CD4-positive, alpha-beta T cell treated with Interleukin-12 subunit alpha and Interleukin-12 subunit beta, for 1 hour (primary cell): ENCODE data around the gene SULT1A3.
"Not testable (repeated sequence)": the region's sequence is repeated elsewhere in the genome, so short reads cannot be mapped to it uniquely, and the experiment has no call there.

Source experiments
- DNase-seq: peaks from one replicate; pipeline ENCODE4 v3.0.0-alpha.2; 2020

Gene SULT1A3

DNA sequence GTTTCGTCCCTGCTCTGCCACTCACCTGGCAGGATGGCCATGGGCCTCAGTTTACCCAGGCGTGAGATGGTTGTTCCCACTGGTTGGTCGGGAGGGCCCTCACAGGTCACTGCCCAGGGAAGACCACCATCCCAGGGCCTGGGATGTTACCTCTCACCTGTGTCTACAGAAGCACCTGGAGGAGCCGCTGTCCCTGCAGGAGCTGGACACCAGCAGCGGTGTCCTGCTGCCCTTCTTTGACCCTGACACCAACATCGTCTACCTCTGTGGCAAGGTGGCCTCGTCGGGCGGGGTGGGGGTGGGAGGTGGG is 11.5 kb upstream of the SULT1A3 start:
- no peak for DNase-seq

GRCh38 chr16:30187971-30188561 is 11.0 kb upstream of the SULT1A3 start:
- no peak for DNase-seq

- not testable (repeated sequence) for DNase-seq
Measured at GRCh38 chr16:30191158-30191557, 7.9 kb upstream of the SULT1A3 start.

GRCh38 chr16:30193098-30193497 is 6.0 kb upstream of the SULT1A3 start:
- not testable (repeated sequence) for DNase-seq

DNA sequence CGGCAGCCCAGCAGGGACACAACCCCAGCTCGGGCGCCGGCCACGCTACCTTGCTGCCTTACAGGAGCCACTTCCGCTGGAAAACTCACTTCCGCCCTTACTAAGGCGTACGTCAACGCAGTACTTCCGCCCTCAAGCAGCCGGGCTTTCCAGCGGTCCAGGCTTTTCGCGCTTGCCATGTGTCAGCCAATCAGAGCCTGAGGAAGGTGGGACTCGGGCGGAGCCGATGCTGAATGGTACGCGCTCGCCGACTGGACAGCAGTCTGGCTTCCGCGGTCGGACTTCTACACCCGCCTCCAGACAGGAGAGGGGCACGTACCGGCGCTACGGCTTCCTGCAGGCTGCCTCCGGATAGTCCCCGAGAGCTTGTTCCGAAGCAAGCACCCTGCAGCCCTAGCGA is 5.4 kb upstream of the SULT1A3 start, which contains the start of the genes BOLA2B and SLX1A:
Gene BOLA2B (minus strand): TSS at position 52 of the 400 bp plus-strand sequence. CDS start 71 bp downstream, outside the sequence.
Gene SLX1A (plus strand): TSS at position 261 of the 400 bp plus-strand sequence. CDS start 210 bp downstream, outside the sequence.
- not testable (repeated sequence) for DNase-seq

GRCh38 chr16:30194172-30194925 is 4.7 kb upstream of the SULT1A3 start:
- not testable (repeated sequence) for DNase-seq

DNA sequence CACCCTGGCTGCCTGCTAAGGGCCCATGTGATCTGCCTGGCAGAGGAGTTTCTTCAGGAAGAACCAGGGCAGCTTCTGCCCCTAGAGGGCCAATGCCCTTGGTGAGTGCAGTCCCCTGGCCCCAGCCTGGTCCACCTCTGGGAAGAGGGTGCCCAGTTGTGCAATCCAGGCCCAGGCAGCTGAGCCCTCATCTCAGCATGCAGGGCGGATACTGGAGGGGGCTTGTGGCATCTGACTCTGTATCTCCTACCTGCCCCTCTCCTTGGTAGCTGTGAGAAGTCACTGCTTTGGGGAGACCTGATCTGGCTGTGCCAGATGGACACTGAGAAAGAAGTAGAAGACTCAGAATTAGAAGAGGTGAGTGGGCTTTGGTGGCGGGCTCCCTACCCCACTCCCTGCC is 2.1 kb upstream of the SULT1A3 start:
- DNase-seq: not testable (repeated sequence)

GRCh38 chr16:30199608-30200343 is 721 bp downstream of the SULT1A3 start:
- not testable (repeated sequence) for DNase-seq

DNA sequence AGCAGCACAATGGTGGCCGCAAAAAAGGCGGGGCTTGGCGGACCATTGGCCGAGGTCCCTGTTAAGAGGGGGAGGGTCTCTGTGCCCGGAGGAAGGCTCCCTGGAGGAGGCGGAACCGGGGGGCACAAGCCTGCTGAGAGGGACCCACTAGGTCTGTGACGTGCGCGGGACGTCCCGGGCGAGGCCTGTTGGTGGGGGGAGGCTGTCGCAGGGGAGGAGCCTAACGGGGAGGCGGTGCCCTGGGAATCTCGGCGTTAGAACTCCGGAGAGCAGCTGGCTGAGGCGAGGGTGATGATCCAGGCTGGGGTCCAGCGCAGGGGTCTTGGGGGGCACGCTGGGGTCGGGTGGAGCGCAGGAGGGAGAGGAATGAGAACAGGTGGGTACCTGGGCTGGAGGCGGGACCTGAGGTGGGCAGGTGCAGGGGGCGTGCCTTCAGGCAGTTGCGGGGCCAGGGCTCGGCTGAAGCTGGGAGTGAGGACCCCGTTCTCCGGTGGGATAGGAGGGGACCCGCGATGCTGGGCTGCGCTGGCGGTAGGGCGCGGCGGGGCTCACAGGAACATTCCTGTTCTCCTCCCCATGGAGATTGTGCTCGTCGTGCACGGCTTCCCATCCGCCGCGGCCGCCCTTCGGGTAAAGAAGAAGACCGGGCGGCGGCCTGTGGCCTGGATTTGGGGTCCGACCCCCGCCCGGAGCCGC is 6.6 kb downstream of the SULT1A3 start:
- DNase-seq: not testable (repeated sequence)

GRCh38 chr16:30206252-30206651 is 7.2 kb downstream of the SULT1A3 start:
- DNase-seq: not testable (repeated sequence)

DNA sequence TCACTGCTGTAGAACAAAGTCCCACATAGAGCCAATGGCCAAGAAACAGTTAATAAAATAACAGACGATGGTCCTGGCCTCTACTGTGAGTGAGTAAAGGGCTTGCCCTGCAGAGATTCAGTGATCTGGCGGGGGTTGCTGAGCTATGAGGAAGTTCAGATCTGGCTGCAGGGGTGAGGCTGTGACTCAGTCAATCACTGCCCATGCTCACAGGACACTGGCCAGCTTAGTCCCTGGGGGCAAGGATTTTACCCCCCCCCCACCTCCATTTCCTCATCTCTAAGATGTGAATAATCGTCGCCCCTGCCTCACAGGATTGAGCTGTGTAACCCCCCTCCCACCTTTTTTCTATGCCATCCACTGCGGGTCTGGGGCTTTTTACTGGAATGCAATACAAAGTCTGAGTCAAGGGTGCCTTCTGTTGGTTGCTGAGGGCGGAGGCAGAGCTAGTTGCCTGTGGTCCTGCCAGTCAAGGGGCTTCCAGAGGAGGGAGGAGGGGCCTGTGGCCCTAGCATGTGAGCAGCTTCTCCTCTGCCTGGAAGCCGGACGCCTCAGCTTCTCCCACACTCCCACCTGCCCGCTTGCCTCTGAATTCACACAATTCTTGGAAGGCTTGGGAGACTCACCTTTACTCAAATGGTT is 8.1 kb downstream of the SULT1A3 start:
- not testable (repeated sequence) for DNase-seq

GRCh38 chr16:30209032-30209431 is 10.0 kb downstream of the SULT1A3 start:
- DNase-seq: not testable (repeated sequence)

DNA sequence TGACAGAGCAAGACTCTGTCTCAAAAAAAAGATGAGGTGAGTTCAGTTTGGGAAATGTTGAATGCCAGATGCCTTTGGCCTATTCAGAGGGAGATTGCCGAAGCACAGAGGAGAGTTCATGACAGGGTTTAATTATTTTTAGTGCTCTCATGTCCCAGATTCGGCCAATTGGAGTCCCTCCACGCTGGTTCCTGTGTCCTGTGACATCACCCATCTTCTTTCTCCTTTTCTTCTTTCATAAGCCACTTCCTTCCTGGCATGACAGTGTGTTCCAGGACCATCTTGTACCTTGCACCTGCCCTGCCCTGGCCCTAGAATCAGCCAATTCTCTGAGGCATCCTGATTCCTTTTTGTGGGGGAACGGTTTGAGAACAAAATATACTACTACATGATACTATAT is 12.4 kb downstream of the SULT1A3 start:
- DNase-seq: not testable (repeated sequence)

DNA sequence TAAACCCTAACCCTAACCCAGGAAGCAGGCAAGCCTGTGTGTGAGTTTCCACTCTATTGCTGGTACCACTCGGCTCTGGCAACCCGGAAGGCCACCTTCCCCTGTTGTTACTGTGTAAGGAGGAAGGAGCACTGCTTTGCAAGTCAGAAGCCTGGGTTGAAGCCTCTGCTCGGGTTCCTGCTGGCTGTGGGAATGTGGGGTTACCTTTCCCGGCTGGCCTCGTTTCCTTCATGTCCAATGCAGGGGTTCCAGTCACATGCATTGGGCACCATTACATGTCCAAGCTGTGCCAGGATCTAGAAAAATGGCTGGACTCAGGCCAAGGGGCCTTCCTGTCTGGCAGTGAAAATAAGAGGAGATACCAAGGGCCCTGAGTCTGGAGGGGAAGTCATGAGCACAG is 18.0 kb downstream of the SULT1A3 start:
- DNase-seq: not testable (repeated sequence)

DNA sequence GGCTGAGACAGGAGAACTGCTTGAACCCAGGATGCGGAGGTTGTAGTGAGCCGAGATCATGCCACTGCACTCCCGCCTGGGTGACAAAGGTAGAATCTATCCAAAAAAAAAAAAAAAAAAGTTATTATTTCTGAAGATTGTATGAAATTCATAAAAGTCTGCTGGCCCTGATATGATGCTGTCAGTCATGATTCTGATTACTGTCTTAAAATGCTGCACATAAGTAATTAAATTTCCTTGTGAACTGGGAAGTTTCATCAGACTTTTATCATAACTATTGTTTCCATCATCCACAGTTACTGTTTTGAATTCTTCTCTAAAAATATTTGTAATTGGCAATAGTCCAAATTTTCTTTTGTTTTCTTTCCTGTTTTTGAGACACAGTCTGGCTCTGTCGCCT is 49.3 kb downstream of the SULT1A3 start, which contains the start of gene NPIPB13:
Gene NPIPB13 (minus strand): TSS at position 101 of the 400 bp plus-strand sequence. CDS start 2,906 bp downstream, outside the sequence.
- DNase-seq: not testable (repeated sequence)
